Astrocyte of the hippocampus (primary cell): ENCODE results near the gene FRZB.
"Not testable (repeated sequence)": the region's sequence is repeated elsewhere in the genome, so short reads cannot be mapped to it uniquely, and the experiment has no call there.

Source experiments
- DNase-seq: peaks from one replicate; pipeline ENCODE4 v3.0.0; 2011; ENCODE audit warnings: low read depth, low spot score

Gene FRZB

DNA sequence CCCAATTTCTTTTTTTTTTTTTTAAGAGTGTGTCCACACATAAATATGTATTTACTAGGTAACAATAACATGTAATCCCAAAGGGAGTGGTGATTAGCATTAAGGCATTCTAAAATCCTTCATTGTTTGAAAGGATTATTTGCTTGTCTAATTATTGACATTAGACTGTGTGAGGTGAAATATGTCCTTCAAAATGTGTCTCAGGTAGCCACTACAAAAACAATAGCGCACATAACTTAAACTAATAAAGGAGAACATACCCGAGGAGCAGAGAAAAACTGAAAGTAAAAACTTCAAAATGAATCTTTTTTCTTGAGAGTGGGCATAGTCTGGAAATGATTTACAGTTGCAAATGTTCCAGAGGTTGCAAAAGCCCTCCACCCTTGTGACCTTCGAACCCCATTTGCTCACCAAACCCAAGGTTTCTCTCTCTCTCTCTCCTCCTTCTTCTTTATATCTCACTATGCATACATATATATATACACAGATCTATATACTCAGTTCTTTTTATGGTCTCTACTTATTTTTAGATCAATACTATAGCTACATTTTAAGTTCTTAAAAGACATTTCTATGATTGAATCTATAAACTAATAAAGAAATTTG, 24.4 kb upstream of the FRZB start:
- DNase-seq, result no peak

DNA sequence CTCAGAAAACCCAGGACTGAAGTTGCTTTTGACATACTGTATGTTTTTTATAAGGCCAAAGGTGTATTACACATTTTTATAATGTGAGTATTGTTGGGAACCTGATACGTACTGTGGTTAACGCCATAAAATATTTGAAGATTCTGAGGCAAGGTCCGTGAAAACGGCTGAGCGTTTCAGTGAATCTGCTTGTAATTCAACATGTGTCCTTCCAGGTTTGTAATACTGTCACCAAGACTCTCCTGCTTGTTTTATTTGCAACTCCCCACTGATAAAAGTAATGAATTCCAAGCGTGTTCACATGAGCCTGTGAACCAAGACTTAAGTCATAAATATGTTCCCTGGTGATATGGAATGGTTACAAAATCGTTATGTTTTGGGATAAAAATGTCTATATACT, 23.9 kb upstream of the FRZB start:
- no peak for DNase-seq

DNA sequence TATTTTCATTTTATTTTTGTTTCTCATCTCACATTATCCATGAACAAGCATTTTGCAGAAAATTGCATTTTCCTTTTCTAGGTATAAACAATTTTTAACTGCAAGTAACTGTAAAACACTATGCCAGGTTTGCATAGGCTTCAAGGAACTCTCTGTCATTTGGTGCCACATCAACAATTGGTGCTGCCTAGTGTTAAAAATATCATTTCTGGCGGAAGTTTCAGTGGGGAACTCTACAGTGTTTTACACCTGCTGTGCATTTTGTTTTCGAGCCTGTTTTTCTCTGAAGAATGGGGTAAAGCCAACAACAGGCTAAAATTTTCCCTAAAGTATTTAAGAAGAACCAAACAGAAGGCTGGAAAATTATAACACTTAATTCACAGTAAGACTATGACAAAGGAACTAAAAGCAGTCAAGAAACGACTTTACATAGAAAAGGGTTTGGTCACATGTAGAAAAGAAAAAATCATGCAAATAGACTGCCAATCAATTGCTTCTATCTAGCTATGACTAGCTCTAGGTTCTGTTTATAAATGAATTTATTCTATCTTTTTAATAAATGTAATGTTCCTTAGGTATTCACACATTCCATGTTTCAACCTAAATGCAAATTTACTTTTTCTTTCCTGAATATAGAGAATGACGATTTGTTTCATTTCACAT, 21.4 kb upstream of the FRZB start:
- DNase-seq, result no peak

DNA sequence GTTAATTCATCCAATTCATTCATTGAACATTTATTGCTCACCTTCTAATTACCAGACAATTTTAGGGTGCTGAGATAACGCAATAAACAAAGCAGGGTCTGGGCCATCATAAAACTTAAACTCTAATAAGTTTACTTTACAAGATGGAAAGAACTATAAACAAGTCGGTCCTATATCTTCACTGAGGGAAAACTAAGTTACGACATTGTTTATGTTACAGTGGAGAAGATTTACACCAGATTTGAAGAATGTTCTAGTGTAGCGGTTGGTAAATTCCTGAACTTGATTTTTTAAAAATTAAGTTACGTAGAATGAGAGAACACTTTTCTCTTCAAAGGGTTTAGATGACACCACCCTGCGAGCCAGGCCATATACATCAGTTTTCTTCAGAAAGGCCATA, 20.7 kb upstream of the FRZB start:
- no peak for DNase-seq

DNA sequence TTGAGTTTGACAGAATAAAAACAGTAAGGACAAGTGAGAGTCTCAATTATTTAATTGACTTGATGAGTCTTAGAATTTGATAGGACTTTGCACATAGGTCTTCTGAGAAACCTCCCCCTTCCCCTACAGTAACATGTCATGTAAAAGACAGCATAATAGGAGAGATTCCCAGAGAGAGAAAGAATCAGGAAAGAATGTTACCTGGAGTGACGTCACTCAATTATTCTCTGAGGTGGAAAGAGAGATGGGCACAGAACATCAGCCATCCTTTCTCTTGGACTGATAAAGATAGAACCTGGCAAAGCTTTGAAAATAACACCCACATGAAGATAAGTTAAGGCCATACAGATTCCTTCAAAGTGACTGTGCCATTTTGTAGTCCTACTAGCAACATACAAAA, 19.3 kb upstream of the FRZB start:
- no peak for DNase-seq

DNA sequence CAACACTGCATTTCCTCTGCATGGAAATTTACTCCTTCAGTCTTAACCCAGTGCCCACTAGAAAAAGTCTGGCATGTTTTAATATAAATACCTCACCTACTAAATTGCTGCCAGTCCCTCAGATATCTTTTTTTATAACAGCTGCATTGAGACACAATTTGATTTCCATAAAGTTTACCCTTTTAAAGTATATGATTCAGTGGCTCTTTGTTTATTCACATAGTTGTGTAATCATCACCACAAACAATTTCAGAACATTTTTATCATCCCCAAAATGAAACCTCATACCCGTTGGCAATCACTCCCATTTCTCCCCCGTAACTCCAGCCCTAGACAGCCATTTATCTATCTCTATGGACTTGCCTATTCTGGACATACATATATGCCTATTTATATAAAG, 17.0 kb upstream of the FRZB start:
- no peak for DNase-seq

DNA sequence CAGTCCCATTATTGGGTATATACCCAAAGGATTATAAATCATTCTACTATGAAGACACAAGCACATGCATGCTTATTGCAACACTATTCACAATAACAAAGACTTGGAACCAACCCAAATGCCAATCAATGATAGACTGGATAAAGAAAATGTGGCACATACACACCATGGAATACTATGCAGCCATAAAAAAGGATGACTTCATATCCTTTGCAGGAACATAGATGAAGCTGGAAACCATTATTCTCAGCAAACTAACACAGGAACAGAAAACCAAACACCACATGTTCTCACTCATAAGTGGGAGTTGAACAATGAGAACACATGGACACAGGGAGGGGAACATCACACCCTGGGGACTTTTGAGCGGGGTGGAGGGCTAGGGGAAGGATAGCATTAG, 13.7 kb upstream of the FRZB start:
- not testable (repeated sequence) for DNase-seq

DNA sequence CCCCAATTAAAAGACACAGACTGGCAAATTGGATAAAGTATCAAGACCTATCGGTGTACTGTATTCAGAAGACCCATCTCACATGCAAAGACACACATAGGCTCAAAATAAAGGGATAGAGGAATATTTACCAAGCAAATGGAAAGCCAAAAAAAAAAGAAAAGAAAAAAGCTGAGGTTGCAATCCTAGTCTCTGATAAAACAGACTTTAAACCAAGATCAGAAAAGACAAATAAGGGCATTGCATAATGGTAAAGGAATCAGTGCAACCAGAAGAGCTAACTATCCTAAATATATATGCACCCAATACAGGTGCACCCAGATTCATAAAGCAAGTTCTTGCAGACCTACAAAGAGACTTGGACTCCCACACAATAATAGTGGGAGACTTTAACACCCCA, 10.2 kb upstream of the FRZB start:
- DNase-seq, result not testable (repeated sequence)

DNA sequence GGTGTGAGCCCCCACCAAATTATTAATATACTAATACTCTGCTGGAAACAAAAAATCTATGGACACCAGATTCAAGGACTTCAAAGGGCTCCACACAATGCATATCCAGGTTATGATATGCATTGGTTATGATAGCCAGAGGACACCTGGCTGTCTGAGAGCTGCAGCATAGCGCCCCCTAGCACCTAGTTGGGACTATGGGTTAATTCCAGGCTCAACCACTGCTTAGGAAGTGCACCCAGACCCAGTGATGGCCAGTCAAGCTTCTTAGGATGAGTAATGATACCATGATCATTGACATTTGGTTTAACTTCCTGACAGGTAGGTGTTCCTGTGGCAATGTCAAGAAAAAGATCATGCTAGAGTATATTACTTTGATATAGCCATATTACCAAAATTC, 3.8 kb upstream of the FRZB start:
- DNase-seq, result no peak

DNA sequence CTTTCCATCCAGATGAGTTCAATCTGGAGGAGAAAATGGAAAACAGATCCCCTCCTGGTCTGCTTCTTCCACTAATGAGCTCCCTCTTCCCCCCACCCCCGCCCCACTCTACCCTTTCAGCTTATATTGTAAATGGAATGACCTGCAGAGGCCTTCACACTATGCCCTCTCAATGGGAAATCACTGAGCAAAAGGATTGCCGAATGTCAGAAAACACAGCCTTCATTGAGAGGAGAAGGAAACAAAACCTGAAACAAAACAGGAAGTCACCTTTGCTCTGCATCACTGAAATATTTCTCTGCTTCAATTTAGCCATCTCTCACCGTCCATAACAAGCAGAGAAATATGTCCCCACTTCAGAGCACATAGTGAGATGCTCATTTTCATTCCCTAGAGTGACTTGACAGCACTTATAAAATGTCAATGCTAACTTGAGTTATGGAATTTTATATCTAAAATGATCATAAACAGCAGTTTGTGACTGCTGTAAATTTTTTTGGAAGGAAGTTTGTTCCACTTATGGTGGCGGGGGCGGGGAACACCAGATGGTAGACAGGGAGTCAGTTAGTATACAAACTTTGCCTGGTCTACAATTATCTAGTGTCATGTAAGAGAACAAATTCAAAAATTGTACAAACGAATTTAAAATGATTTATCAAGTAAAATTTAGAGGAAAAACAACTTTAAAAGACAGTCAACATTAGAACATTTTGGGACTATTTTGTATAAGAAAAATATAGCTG, 1.8 kb upstream of the FRZB start:
- no peak for DNase-seq

DNA sequence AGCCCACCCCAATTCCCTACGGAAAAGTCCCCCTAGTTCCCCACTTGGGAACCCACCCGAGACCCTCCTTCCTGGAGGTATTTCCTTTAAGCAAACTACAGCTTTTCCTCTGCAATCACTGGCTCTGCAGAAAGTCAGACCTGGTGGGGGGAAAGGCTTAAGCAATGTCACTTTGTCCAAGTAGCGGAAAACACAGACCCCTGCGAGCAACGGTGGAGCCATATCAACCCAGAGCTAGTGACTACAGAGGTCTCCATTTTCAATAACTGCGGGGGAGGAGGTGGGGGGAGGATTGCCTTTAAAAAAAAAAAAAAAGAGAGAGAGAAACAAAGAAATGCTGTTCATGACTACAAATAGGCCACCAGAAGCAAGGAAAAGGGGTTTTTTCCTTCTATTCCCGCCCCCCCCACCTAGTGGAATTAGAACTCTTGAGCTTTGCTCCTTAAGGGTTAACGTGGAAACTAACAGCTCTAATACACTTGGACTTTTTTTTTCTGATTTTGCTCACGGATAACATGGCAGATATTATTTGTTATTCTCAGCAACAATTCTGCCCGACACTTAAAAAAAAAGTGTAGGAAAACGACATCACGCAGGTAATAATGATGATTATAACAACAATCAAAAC, 1.1 kb upstream of the FRZB start:
- no peak for DNase-seq

DNA sequence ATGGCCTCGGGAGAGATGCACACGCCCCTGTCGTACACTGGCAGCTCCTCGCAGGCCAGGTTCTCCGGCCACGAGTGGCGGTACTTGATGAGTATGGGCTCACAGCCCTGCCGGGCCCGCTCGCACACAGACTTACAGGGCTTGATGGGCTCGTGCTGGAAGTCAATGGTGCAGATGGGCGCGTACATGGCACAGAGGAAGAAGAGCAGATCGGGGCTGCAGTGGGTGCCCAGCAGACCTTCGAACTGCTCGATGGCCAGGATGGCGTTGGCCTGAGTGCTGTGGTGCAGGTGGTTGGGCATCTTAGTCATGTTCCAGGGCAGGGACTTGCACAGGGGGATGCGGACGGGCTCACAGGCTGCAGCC, 359 bp downstream of the FRZB start:
- DNase-seq, result peak; percentile 47

DNA sequence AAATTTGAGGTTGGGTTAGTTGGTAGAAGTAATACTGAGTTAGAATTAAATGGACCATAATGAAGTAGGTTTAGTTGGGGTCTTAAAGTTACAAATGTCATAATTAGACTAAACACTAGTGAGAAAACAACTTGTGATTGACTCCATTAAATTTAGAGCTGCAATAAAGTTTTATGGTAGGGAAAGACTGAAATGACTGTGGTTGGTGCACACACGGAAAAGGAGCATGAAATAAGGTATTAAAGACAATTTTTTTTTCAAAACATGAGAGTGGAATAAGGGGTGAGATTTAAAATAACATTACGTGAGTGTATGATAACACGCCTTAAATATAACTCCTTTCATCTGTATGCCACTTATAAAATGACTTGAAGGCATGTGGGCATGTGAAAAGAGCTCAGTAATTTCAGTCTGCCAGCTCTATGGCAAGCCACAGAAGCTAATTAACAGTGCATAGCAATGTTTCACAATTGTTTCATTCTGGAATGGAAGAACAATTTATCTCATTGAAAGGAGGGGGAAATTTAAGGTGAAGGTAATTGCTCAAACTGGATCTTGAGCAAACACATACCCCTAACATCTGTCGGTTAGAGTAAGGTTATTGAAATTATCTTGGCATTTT, 1.4 kb downstream of the FRZB start:
- no peak for DNase-seq

DNA sequence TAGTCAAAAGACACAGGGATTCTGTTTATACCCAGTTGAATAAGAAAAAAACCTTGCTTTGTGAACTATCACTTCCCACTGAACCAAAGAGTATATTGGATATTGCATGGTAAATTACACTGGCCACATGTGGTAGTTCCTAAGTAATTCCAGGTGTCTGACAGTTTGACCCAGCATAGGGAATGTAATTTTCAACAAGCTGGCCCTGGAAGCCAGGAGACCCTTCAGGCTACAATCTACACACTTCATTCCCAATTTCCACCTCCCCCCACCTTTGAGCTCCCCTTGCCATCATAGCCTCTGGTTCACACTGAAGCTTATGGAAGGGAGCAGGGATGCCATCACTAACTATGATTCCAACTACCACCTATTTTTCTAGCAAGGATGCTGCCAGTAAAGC, 2.8 kb downstream of the FRZB start:
- no peak for DNase-seq

DNA sequence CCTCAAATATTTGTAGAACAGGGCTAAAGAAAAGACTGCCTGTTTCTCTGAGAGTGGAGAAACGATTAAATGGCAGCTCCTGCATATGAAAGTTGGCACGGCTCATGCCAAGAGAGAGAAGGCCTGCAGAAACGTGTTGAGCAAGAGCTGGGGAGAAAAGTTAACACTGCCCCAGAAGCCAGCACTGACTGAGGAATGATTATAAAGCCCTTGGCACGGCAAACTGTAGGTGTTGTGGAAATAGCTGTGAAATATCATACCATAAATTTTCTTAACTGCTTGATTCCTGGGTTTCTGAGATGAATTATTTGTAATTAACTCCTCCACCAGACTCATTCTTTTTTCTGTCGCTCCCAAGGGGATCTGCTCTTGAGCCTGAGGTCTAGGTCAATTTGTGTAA, 4.3 kb downstream of the FRZB start:
- DNase-seq, result no peak

DNA sequence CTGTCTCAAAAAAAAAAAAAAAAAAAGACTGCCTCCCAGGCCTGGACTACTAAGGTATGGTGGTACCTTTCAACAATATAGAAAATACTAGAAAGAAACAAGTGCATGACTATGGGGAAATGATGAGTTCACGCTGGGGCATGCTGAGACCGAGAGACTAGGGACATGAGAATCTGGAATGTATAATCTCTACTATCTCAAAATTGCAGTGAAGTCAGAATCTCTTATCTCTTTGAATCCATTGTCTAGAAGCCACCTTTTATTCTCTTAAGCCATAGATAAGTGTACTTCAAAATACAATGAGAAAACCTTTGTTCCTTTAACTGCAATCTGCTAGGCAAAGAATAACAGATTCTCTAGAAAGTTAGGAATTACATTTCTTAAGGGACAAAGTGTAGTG, 5.6 kb downstream of the FRZB start:
- DNase-seq, result no peak

DNA sequence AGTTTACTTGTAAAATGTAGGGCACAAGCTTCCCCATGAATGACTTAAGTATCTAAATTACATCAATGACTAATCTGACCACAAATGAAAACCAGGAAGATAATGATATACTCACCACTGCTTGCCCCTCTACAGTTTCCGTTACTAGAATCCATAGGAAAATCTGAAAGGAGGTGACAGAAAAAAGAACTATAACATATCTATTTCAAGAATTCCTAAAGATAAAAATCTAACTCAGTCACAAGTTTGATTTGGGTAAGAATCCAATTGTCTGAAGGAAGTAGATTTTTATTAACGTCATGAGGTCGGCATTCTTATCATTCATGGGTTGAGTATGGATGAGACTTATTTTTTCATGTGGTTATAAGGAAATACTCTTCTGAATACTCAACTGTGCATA, 7.8 kb downstream of the FRZB start:
- DNase-seq, result peak; percentile 30

DNA sequence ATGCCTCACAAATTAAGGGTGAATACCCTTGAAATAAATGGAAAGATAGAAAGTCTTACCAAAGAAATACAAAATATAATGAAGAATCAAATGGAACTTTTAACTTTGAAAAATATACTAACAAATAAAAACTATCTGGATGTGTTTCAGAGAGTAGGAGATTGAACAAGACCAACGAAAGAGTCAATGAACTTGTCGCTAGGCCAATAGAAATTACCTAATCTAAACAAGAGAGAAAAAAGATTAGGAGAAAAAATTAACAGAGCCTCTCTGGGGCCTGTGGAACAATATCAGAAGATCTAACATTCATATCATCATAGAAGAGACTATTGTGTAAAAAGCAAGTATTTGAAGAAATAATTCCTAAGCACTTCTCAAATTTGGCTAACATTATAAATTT, 11.1 kb downstream of the FRZB start:
- no peak for DNase-seq

DNA sequence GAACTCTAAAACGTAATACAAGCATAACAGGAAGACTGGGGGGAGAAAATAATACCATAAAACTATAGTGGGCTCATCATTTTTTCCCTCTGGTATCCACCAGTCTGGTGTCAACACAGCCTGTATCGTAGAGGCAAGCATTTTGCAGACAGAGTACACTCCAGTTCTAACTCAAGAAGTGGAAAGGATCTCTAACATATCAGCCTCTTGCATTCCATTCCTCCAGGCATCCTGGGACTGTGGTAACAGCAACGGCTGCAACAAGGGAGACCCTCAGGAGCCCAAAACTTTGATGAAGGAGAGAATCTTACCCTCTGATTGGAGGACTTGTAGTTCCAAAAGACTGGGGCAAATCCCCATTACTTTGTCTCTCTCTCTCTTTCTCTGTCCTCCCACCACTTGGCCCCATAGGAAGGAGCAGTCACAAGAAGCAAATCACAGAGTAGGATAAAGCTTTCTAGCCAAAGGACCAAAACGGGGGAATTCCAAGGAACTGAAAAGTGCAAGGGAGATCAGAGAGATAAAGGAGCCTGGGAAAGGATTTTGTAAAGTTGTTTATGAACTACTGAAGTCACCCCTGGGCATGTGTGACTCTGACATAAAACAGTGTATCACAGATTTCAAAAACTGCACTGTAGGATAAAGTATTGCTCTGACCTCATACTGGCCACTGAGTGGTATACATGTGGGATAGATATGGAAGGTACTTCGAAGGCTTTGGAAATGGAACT, 11.9 kb downstream of the FRZB start:
- DNase-seq, result no peak

DNA sequence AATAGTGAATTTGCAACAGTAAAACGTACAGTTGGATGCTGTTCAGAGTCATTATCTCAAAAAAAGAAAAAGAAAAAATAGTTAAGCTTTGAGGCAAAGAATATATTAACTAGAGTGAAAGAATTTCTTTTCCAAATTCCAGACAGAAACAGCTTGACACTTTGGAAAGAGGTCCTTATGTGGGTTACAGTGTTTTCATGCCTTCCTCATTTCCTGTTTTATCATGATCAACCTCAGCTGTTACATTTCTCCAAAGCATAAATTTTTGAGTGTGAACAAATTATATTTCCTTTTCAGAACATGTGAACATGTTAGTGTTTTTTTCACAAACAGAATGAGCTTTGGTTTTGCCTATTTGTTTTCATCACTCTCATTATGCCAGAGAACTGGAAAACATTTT, 13.6 kb downstream of the FRZB start:
- DNase-seq, result peak; percentile 6

DNA sequence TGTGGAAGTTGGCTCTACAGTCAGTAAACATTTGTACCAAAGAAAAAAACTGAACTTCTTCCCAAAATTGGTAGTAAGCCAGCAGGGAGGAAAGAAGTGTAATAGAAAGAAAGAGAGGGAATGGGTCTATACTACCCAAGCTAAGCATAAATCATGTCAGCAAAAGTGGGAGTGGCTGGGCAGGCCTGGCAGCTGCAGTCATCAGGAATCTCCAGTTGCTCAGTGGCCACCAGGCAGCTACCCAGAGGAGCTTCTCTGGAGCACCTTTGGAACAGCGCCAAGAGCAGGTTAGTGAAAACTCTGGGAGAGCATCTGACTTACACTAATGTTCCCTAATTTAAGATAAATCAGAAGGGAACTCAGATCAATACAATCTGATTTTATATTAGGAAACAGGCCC, 14.3 kb downstream of the FRZB start:
- no peak for DNase-seq
